ENCODE results near the gene TIMM13.
A peak's percentile ranks its signal among the peaks of the same experiment; 100 is the strongest.

The TIMM13 gene

GRCh38 chr19:2455851-2456570, 28.6 kb upstream of the TIMM13 start:
- no peak for TF ChIP-seq CTCF (IDR thresholded peaks at IDR 0.05; ENCODE audit: insufficient read depth, low read length, missing control alignments)
- POLR2A ChIA-PET: interaction anchor here (0.8 to 3.2 kb wide), 4 partner anchors 8 to 35 kb away, joined by 3 to 27 read pairs (median 4); partner anchors contain the start of genes GADD45B and TIMM13
- CTCF ChIA-PET: interaction anchor here (1.2 to 2.6 kb wide), 8 partner anchors 12 to 182 kb away, joined by 3 to 12 read pairs (median 5); no protein-coding TSS in a partner anchor
- H3K4me3 ChIP-seq (ENCODE audit: low read depth, low read length): peak overlapping the region; percentile 81
- DNase-seq (ENCODE audit: low read depth, low spot score): no peak

DNA sequence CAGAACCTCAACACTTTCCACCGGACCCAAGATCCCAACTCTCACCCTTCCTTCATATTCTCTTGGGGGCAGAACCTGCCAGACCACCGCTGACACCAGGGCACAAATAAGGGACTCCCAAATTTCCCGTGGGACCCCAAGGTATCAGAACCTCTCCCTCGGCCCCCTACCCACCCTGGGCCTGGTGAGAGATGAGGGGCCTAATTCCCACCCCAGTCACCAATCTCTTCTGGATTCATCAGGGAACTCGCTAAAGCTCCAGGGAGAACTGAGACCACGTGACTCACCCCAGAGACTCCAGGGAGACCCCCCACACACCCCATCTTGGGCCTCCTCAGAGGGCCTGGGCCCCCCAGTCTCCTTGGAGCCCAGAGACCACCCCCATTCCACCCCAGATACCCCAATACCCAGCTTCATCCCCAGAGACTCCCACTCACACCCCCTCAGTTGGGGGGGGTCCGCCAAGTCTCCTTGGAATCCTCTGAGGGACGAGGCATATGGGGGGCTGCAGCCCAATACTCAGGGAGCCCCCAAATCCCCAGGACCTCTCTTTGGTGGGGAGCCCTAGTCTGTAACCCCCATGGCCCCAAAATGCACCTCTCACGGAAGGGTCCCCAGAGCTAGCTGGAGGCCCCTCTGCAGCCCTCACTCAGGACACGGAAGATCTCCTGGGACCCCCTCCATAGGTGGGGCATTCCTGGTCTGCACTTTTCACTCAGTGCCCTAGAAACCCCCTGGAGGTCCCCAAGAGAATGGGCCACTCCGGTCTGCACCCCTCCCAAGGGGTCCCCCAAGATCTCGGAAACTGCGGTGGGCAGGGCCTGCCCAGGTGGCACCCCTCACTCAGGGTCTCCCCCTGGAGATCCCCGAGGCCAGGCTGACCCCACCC, 27.8 kb upstream of the TIMM13 start:
- ChIA-PET CTCF (interaction anchor here (1.1 to 2.6 kb wide), 7 partner anchors 11 to 182 kb away, joined by 3 to 12 read pairs (median 4); no protein-coding TSS in a partner anchor), POLR2A (interaction anchor here (0.8 to 3.2 kb wide), 4 partner anchors 21 to 145 kb away, joined by 3 to 27 read pairs (median 4); partner anchors contain the start of genes GADD45B and TIMM13)
- H3K4me3 ChIP-seq (ENCODE audit: low read depth, low read length): peak overlapping the region; percentile 81
- no peak for DNase-seq (ENCODE audit: low read depth, low spot score)
- no peak for TF ChIP-seq CTCF (IDR thresholded peaks at IDR 0.05; ENCODE audit: insufficient read depth, low read length, missing control alignments)

GRCh38 chr19:2454199-2454961, 27.0 kb upstream of the TIMM13 start:
- DNase-seq (ENCODE audit: low read depth, low spot score): no peak
- CTCF ChIA-PET: interaction anchor here (0.8 to 2.2 kb wide), 8 partner anchors 13 to 160 kb away, joined by 3 to 8 read pairs (median 4); no protein-coding TSS in a partner anchor
- H3K4me3 ChIP-seq (ENCODE audit: low read depth, low read length): peak overlapping the region; percentile 81; the same call in 1 of the 2 replicates
- POLR2A ChIA-PET: interaction anchor here (1.3 to 3.2 kb wide), 2 partner anchors 22 to 146 kb away, joined by 3 to 27 read pairs; partner anchors contain the start of gene GADD45B
- TF ChIP-seq CTCF (IDR thresholded peaks at IDR 0.05; ENCODE audit: insufficient read depth, low read length, missing control alignments): no peak

GRCh38 chr19:2453431-2454025, 26.1 kb upstream of the TIMM13 start:
- CTCF ChIA-PET: interaction anchor here (0.8 to 2.2 kb wide), 7 partner anchors 12 to 161 kb away, joined by 3 to 8 read pairs (median 4); no protein-coding TSS in a partner anchor
- POLR2A ChIA-PET: interaction anchor here (1.3 kb wide), 1 partner anchor 147 kb away, joined by 3 read pairs; no protein-coding TSS in a partner anchor
- no peak for TF ChIP-seq CTCF (IDR thresholded peaks at IDR 0.05; ENCODE audit: insufficient read depth, low read length, missing control alignments)
- H3K4me3 ChIP-seq (ENCODE audit: low read depth, low read length): no peak overlapping the region
- no peak for DNase-seq (ENCODE audit: low read depth, low spot score)

DNA sequence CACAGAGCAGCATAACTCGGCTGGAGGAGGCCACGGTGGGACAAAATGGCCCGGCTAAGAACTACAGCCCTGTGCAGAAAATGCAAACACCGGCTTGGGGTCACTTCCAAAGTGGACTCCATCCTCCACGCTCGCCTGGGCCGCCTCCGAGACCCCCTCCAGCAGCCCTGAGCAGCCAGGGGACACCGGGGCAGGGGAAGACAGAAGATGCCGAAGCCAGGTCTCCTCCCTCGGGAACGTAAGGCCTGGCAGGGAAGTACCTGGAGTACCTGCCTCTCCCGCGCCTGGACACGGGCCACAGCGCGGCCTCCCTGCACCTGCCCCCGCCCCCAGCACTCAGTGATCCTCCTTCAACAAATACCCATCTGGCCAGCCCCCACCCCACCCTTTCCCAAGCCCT, 24.4 kb upstream of the TIMM13 start:
- ChIA-PET CTCF (no interaction called here), POLR2A (no interaction called here)
- no peak for TF ChIP-seq CTCF (IDR thresholded peaks at IDR 0.05; ENCODE audit: insufficient read depth, low read length, missing control alignments)
- DNase-seq (ENCODE audit: low read depth, low spot score): no peak
- H3K4me3 ChIP-seq (ENCODE audit: low read depth, low read length): no peak overlapping the region

Data from AG04449 (cell line).